Stomach smooth muscle (tissue), 2 donors: ENCODE measurements around the gene MBTPS1.

ENCODE experiments used
- H3K27ac ChIP-seq: one replicate; pipeline ENCODE4 v1.7.0; 2013; ENCODE audit warnings: mild to moderate bottlenecking, low read length, inconsistent platforms
- H3K27me3 ChIP-seq, 2 donors: one replicate each; pipeline ENCODE4 v1.7.0; 2013; ENCODE audit warnings: low read length in 2 of 2; ENCODE audit not compliant: insufficient read depth in 2 of 2, control insufficient read depth in 1 of 2
- H3K36me3 ChIP-seq, 2 donors: one replicate each; pipeline ENCODE4 v1.7.0; 2013; ENCODE audit warnings: low read length in 2 of 2; ENCODE audit not compliant: control insufficient read depth in 2 of 2, insufficient read depth in 2 of 2
- H3K4me1 ChIP-seq: one replicate; pipeline ENCODE4 v1.7.0; 2013; ENCODE audit warnings: low read length; ENCODE audit not compliant: control insufficient read depth, insufficient read depth
- H3K4me3 ChIP-seq, 2 donors: one replicate each; pipeline ENCODE4 v1.7.0; 2013; ENCODE audit warnings: low read length in 2 of 2
- H3K9ac ChIP-seq, 2 donors: one replicate each; pipeline ENCODE4 v1.7.0; 2013; ENCODE audit warnings: low read length in 2 of 2, mild to moderate bottlenecking in 1 of 2
- H3K9me3 ChIP-seq, 2 donors: one replicate each; pipeline ENCODE4 v1.7.0; 2013; ENCODE audit warnings: low read length in 2 of 2; ENCODE audit not compliant: control insufficient read depth in 2 of 2
- donor health status: healthy.
- donor health status: Pancreatic carcinoma.

The MBTPS1 gene

GRCh38 chr16:84034516-84034915 lies 82.2 kb downstream of the MBTPS1 start:
- no peak overlapping the region for H3K27ac ChIP-seq
- H3K9me3 ChIP-seq = peaks cover 0 to 10% of the 10 kb centered on the region in 2 donors
- no peak overlapping the region for H3K9ac ChIP-seq
- H3K4me3 ChIP-seq = no peak overlapping the region
- H3K4me1 ChIP-seq = peaks cover 3% of the 10 kb centered on the region
- H3K27me3 ChIP-seq = peaks cover 0 to 3% of the 10 kb centered on the region in 2 donors
- H3K36me3 ChIP-seq = no peaks in the 10 kb centered on the region

- Histone ChIP-seq H3K4me1 (peaks cover 3% of the 10 kb centered on the region), H3K36me3 (no peaks in the 10 kb centered on the region), H3K27ac (no peak overlapping the region), H3K9ac (no peak overlapping the region), H3K27me3 (peaks cover 0 to 2% of the 10 kb centered on the region in 2 donors), H3K4me3 (no peak overlapping the region), H3K9me3 (peaks cover 0 to 10% of the 10 kb centered on the region in 2 donors)
Measured at GRCh38 chr16:84033251-84034195, 83.2 kb downstream of the MBTPS1 start.

- no peaks in the 10 kb centered on the region for H3K27me3 ChIP-seq
- H3K27ac ChIP-seq = no peak overlapping the region
- H3K9me3 ChIP-seq = peaks cover 0 to 10% of the 10 kb centered on the region in 2 donors
- H3K4me1 ChIP-seq = peaks cover 3% of the 10 kb centered on the region
- H3K9ac ChIP-seq = no peak overlapping the region
- no peaks in the 10 kb centered on the region for H3K36me3 ChIP-seq
- H3K4me3 ChIP-seq = no peak overlapping the region
Measured at GRCh38 chr16:84032458-84033178, 84.1 kb downstream of the MBTPS1 start.

- H3K36me3 ChIP-seq = no peaks in the 10 kb centered on the region
- no peak overlapping the region for H3K4me3 ChIP-seq
- peaks cover 3% of the 10 kb centered on the region for H3K4me1 ChIP-seq
- peaks cover 0 to 10% of the 10 kb centered on the region in 2 donors for H3K9me3 ChIP-seq
- no peak overlapping the region for H3K27ac ChIP-seq
- no peak overlapping the region for H3K9ac ChIP-seq
- peaks cover 0 to 3% of the 10 kb centered on the region in 2 donors for H3K27me3 ChIP-seq
Measured at GRCh38 chr16:84031556-84031955, 85.2 kb downstream of the MBTPS1 start.

GRCh38 chr16:84029297-84030047 lies 87.3 kb downstream of the MBTPS1 start:
- Histone ChIP-seq H3K9ac (no peak overlapping the region), H3K27me3 (peaks cover 0 to 3% of the 10 kb centered on the region in 2 donors), H3K4me1 (peaks cover 3% of the 10 kb centered on the region), H3K4me3 (no peak overlapping the region), H3K36me3 (no peaks in the 10 kb centered on the region), H3K27ac (no peak overlapping the region), H3K9me3 (no peaks in the 10 kb centered on the region)

GRCh38 chr16:84027625-84028024 lies 89.1 kb downstream of the MBTPS1 start:
- no peak overlapping the region for H3K27ac ChIP-seq
- H3K27me3 ChIP-seq = peaks cover 0 to 3% of the 10 kb centered on the region in 2 donors
- no peaks in the 10 kb centered on the region for H3K36me3 ChIP-seq
- H3K9ac ChIP-seq = no peak overlapping the region
- H3K4me3 ChIP-seq = no peak overlapping the region
- no peaks in the 10 kb centered on the region for H3K9me3 ChIP-seq
- H3K4me1 ChIP-seq = peaks cover 3% of the 10 kb centered on the region

- peaks cover 0 to 4% of the 10 kb centered on the region in 2 donors for H3K9me3 ChIP-seq
- H3K27me3 ChIP-seq = peaks cover 0 to 3% of the 10 kb centered on the region in 2 donors
- H3K4me3 ChIP-seq = no peak overlapping the region
- no peaks in the 10 kb centered on the region for H3K36me3 ChIP-seq
- no peak overlapping the region for H3K9ac ChIP-seq
- no peak overlapping the region for H3K27ac ChIP-seq
- H3K4me1 ChIP-seq = peaks cover 3% of the 10 kb centered on the region
Measured at GRCh38 chr16:84026606-84027005, 90.1 kb downstream of the MBTPS1 start.

- H3K27me3 ChIP-seq = peaks cover 0 to 3% of the 10 kb centered on the region in 2 donors
Measured at GRCh38 chr16:84024854-84025253, 91.9 kb downstream of the MBTPS1 start.

GRCh38 chr16:84022644-84023043 lies 94.1 kb downstream of the MBTPS1 start:
- Histone ChIP-seq H3K4me3 (no peak overlapping the region), H3K4me1 (no peaks in the 10 kb centered on the region), H3K27me3 (peaks cover 0 to 3% of the 10 kb centered on the region in 2 donors), H3K9me3 (peaks cover 0 to 12% of the 10 kb centered on the region in 2 donors), H3K27ac (no peak overlapping the region), H3K9ac (no peak overlapping the region), H3K36me3 (no peaks in the 10 kb centered on the region)

More at GRCh38 chr16:84024854-84025253, 91.9 kb downstream of the MBTPS1 start:
- Histone ChIP-seq H3K27ac (no peak overlapping the region), H3K9me3 (peaks cover 0 to 11% of the 10 kb centered on the region in 2 donors), H3K4me1 (peaks cover under 1% of the 10 kb centered on the region), H3K4me3 (no peak overlapping the region), H3K9ac (no peak overlapping the region), H3K36me3 (no peaks in the 10 kb centered on the region)

- Histone ChIP-seq H3K27me3 (no peaks in the 10 kb centered on the region), H3K4me3 (no peak overlapping the region), H3K36me3 (no peaks in the 10 kb centered on the region), H3K4me1 (no peaks in the 10 kb centered on the region), H3K9ac (no peak overlapping the region), H3K27ac (no peak overlapping the region), H3K9me3 (peaks cover 0 to 12% of the 10 kb centered on the region in 2 donors)
Measured at GRCh38 chr16:84021488-84021887, 95.3 kb downstream of the MBTPS1 start.
